Panc1 (cell line): ENCODE measurements around the gene TBXAS1. TPM values are rescaled to one million over a fixed set of nuclear protein-coding genes. Genes with fewer than 3 reads are reported as not detected.

Experiments used
- ATAC-seq: fragments of 200-7000 bp; cut with Tn5 transposase; 2 replicates; pipeline ENCODE4 v1.9.1; 2020; ENCODE audit warnings: mild to moderate bottlenecking, moderate library complexity
- BruUV-seq: library from RNA; stranded (reverse); fragments of 400-500 nt; replicated peaks from 2 replicates; lab custom pipeline; 2021; lab: Mats Ljungman, UMichigan
- CTCF ChIA-PET: fragments of 300-600 bp; sonication (Branson Sonifier 250); formaldehyde crosslinking; loops from one replicate; lab custom pipeline; 2022; ENCODE audit warnings: antibody characterized with exemption; lab: Charles Lee
- POLR2A ChIA-PET: fragments of 300-600 bp; sonication (Branson Sonifier 250); formaldehyde crosslinking; loops from one replicate; lab custom pipeline; 2022; ENCODE audit warnings: antibody characterized with exemption; lab: Charles Lee
- DNase-seq: peaks from one replicate; pipeline ENCODE4 v3.0.0-alpha.2; 2010; ENCODE audit warnings: low read depth, low spot score
- H3K27ac ChIP-seq: 2 replicates; pipeline ENCODE4 v1.5.1; 2011; ENCODE audit warnings: mild to moderate bottlenecking, low read length, inconsistent platforms
- H3K27me3 ChIP-seq: fragments of 200-500 bp; sonication (Bioruptor generic); 2 replicates; pipeline ENCODE4 v1.6.0; 2014; ENCODE audit warnings: low read length, inconsistent platforms; ENCODE audit not compliant: control insufficient read depth, insufficient read depth
- H3K36me3 ChIP-seq: fragments of 200-500 bp; sonication (Bioruptor generic); 2 replicates; pipeline ENCODE4 v1.5.1; 2014; ENCODE audit warnings: inconsistent platforms, mild to moderate bottlenecking, low read length, moderate library complexity; ENCODE audit not compliant: control insufficient read depth, insufficient read depth
- H3K4me1 ChIP-seq: 2 replicates; pipeline ENCODE4 v1.5.1; 2011; ENCODE audit warnings: inconsistent platforms, mild to moderate bottlenecking, low read length, moderate library complexity; ENCODE audit not compliant: control insufficient read depth, insufficient read depth
- H3K4me3 ChIP-seq, 2 experiments: 2 replicates each; pipeline ENCODE4 v1.5.1; 2011 to 2012; ENCODE audit warnings: low read depth in 2 of 2, low read length in 2 of 2, mild to moderate bottlenecking in 2 of 2, inconsistent platforms in 1 of 2, moderate library complexity in 1 of 2
- H3K9me3 ChIP-seq: fragments of 200-500 bp; sonication (Bioruptor generic); 2 replicates; pipeline ENCODE4 v1.5.1; 2014; ENCODE audit warnings: low read depth, mild to moderate bottlenecking, inconsistent platforms, low read length, moderate library complexity; ENCODE audit not compliant: control insufficient read depth, insufficient read depth
- CTCF ChIP-seq: fragments of 450-650 bp; IDR thresholded peaks from 2 replicates; pipeline ENCODE4 v1.5.1; 2017; ENCODE audit warnings: mild to moderate bottlenecking
- POLR2AphosphoS5 ChIP-seq: IDR thresholded peaks from 2 replicates; pipeline ENCODE4 v1.6.1; 2012; ENCODE audit warnings: mild to moderate bottlenecking, low read depth, low read length, moderate library complexity
- SIN3A ChIP-seq: IDR thresholded peaks from 2 replicates; pipeline ENCODE4 v1.6.1; 2012; ENCODE audit warnings: low read depth, mild to moderate bottlenecking, low read length, moderate library complexity, borderline replicate concordance; ENCODE audit not compliant: insufficient read depth
- TCF7L2 ChIP-seq: IDR thresholded peaks from 2 replicates; pipeline ENCODE4 v1.6.1; 2011; ENCODE audit warnings: mild to moderate bottlenecking, low read depth, low read length, inconsistent platforms
- in situ Hi-C: cut with HindIII; loops from 2 replicates; pipeline ENCODE4 v1.10.0; 2016; ENCODE audit warnings: low sequenced_read_pairs, low pct_unique_long_range_greater_than_20kb
- intact Hi-C: fragments of 100-400 bp; cut with micrococcal nuclease; formaldehyde crosslinking; loops from one replicate; pipeline ENCODE4 v1.10.0; 2022; ENCODE audit not compliant: unreplicated experiment
- total RNA-seq: library from RNA; stranded (reverse); gene quantifications from one replicate; pipeline ENCODE4 v1.2.1, GENCODE V29; 2021; ENCODE audit not compliant: unreplicated experiment
- TF ChIP-seq, protein P1 (sequence below), 2 experiments: IDR thresholded peaks; 2 replicates each; pipeline ENCODE4 v1.6.1; 2011 to 2012; ENCODE audit warnings: low read depth in 2 of 2, control low read depth in 1 of 2, low read length in 1 of 2, mild to moderate bottlenecking in 1 of 2, moderate library complexity in 1 of 2; ENCODE audit not compliant: insufficient read depth in 1 of 2

Gene TBXAS1
- total RNA-seq, 1 experiment from 2014 or later: 4.4 TPM

GRCh38 chr7:140025814-140026433, 196.9 kb downstream of the TBXAS1 start:
- ATAC-seq: no peak
- intact Hi-C loops: no loop called here

GRCh38 chr7:140026935-140027334, 197.9 kb downstream of the TBXAS1 start:
- H3K27me3 ChIP-seq: no peaks in the 10 kb centered on the region
- no peak for ATAC-seq
- no peak for DNase-seq
- BruUV-seq: no TSS peak
- H3K4me1 ChIP-seq: no peaks in the 10 kb centered on the region
- no peaks in the 10 kb centered on the region for H3K9me3 ChIP-seq
- ChIA-PET POLR2A (no interaction called here), CTCF (no interaction called here)
- in situ Hi-C loops (no loop called here), intact Hi-C loops (no loop called here)
- no peak overlapping the region for H3K27ac ChIP-seq
- TF ChIP-seq POLR2AphosphoS5 (no peak), CTCF (no peak)
- H3K36me3 ChIP-seq: no peaks in the 10 kb centered on the region
- no peak overlapping the region for H3K4me3 ChIP-seq

More at GRCh38 chr7:140025814-140026433, 196.9 kb downstream of the TBXAS1 start:
- no peaks in the 10 kb centered on the region for H3K36me3 ChIP-seq
- no peak overlapping the region for H3K4me3 ChIP-seq
- no peak overlapping the region for H3K27ac ChIP-seq
- no peak for DNase-seq
- in situ Hi-C loops: no loop called here
- TF ChIP-seq CTCF (no peak), SIN3A (no peak), TCF7L2 (no peak), POLR2AphosphoS5 (no peak)
- TF ChIP-seq, protein P1, sequence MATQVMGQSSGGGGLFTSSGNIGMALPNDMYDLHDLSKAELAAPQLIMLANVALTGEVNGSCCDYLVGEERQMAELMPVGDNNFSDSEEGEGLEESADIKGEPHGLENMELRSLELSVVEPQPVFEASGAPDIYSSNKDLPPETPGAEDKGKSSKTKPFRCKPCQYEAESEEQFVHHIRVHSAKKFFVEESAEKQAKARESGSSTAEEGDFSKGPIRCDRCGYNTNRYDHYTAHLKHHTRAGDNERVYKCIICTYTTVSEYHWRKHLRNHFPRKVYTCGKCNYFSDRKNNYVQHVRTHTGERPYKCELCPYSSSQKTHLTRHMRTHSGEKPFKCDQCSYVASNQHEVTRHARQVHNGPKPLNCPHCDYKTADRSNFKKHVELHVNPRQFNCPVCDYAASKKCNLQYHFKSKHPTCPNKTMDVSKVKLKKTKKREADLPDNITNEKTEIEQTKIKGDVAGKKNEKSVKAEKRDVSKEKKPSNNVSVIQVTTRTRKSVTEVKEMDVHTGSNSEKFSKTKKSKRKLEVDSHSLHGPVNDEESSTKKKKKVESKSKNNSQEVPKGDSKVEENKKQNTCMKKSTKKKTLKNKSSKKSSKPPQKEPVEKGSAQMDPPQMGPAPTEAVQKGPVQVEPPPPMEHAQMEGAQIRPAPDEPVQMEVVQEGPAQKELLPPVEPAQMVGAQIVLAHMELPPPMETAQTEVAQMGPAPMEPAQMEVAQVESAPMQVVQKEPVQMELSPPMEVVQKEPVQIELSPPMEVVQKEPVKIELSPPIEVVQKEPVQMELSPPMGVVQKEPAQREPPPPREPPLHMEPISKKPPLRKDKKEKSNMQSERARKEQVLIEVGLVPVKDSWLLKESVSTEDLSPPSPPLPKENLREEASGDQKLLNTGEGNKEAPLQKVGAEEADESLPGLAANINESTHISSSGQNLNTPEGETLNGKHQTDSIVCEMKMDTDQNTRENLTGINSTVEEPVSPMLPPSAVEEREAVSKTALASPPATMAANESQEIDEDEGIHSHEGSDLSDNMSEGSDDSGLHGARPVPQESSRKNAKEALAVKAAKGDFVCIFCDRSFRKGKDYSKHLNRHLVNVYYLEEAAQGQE (IDR thresholded peaks at IDR 0.05; ENCODE audit: insufficient read depth in 1 of 2, low read depth in 2 of 2, low read length in 1 of 2): no peak
- CTCF ChIA-PET: no interaction called here
- H3K27me3 ChIP-seq: no peaks in the 10 kb centered on the region
- H3K4me1 ChIP-seq: no peaks in the 10 kb centered on the region
- no TSS peak for BruUV-seq
- POLR2A ChIA-PET: no interaction called here
- H3K9me3 ChIP-seq: no peaks in the 10 kb centered on the region
